HepG2 (cell line): ENCODE results near the gene CFAP206. TPM values are rescaled to one million over a fixed set of nuclear protein-coding genes. Genes with fewer than 3 reads are reported as not detected.

Source experiments
- ATF6 ChIP-seq: sonication (generic); formaldehyde crosslinking; conservative IDR thresholded peaks from 2 replicates; pipeline ENCODE4 v1.4.0; 2020; ENCODE audit warnings: missing genetic modification reagents
- CBFB ChIP-seq: sonication (generic); formaldehyde crosslinking; IDR thresholded peaks from 2 replicates; pipeline ENCODE4 v1.4.0; 2020; ENCODE audit warnings: missing genetic modification reagents
- CTCF ChIP-seq: sonication (generic); formaldehyde crosslinking; IDR thresholded peaks from 2 replicates; pipeline ENCODE4 v1.5.0; 2020; ENCODE audit warnings: mild to moderate bottlenecking, missing genetic modification reagents, moderate library complexity
- KDM5A ChIP-seq: fragments of 200-600 bp; sonication (generic); IDR thresholded peaks from 2 replicates; pipeline ENCODE4 v1.7.0; 2018; ENCODE audit warnings: antibody characterized with exemption, mild to moderate bottlenecking, low read length, borderline replicate concordance
- POGZ ChIP-seq: sonication (generic); formaldehyde crosslinking; IDR thresholded peaks from 2 replicates; pipeline ENCODE4 v1.4.0; 2020; ENCODE audit warnings: mild to moderate bottlenecking, missing genetic modification reagents
- RNF219 ChIP-seq: sonication (generic); formaldehyde crosslinking; IDR thresholded peaks from 2 replicates; pipeline ENCODE4 v1.5.0; 2020; ENCODE audit warnings: mild to moderate bottlenecking, missing genetic modification reagents
- RXRA ChIP-seq: sonication (generic); formaldehyde crosslinking; IDR thresholded peaks from 2 replicates; pipeline ENCODE4 v1.5.1; 2020; ENCODE audit warnings: missing genetic modification reagents
- TGIF2 ChIP-seq: IDR thresholded peaks from 2 replicates; pipeline ENCODE4 v1.6.1; 2016; ENCODE audit warnings: control low read depth, missing compliant biosample characterization
- THAP11 ChIP-seq: IDR thresholded peaks from 2 replicates; pipeline ENCODE4 v1.6.1; 2016; ENCODE audit warnings: missing biosample characterization, missing genetic modification reagents
- ZBTB14 ChIP-seq: sonication (generic); formaldehyde crosslinking; IDR thresholded peaks from 2 replicates; pipeline ENCODE4 v1.4.0; 2020; ENCODE audit warnings: missing genetic modification reagents
- ZBTB7A ChIP-seq: sonication (generic); formaldehyde crosslinking; IDR thresholded peaks from 2 replicates; pipeline ENCODE4 v1.8.0; 2022; ENCODE audit warnings: mild to moderate bottlenecking, missing genetic modification reagents
- ZNF260 ChIP-seq: sonication (generic); formaldehyde crosslinking; IDR thresholded peaks from 2 replicates; pipeline ENCODE4 v1.4.0; 2020; ENCODE audit warnings: missing genetic modification reagents, low read depth, mild to moderate bottlenecking, borderline replicate concordance
- ZNF580 ChIP-seq: IDR thresholded peaks from 2 replicates; pipeline ENCODE4 v1.6.1; 2016; ENCODE audit warnings: low read depth, borderline replicate concordance
- ZNF644 ChIP-seq: IDR thresholded peaks from 2 replicates; pipeline ENCODE4 v1.6.1; 2016; ENCODE audit warnings: low read depth
- ZNF782 ChIP-seq: sonication (generic); formaldehyde crosslinking; IDR thresholded peaks from 2 replicates; pipeline ENCODE4 v1.4.0; 2020; ENCODE audit warnings: missing genetic modification reagents, mild to moderate bottlenecking, borderline replicate concordance
- polyA plus RNA-seq, 8 experiments: library from polyadenylated mRNA; depleted of rRNA in 3 of 8; stranded (reverse) in 7 of 8; unstranded in 1 of 8; fragments of >200 nt; fragmentation: Illumina TruSeq in 4 of 8; extraction: Trizol in 4 of 8; gene quantifications; 2 replicates each; pipeline versions ENCODE4 v1.2.1 to v1.2.3, GENCODE V29; 2011 to 2016; ENCODE audit warnings: low read depth in 4 of 8, missing spikeins in 1 of 8, mixed read lengths in 1 of 8; ENCODE audit not compliant: insufficient read depth in 1 of 8
- total RNA-seq, 5 experiments: library from RNA; depleted of rRNA; stranded (reverse); fragments of >200 nt; fragmentation: Illumina TruSeq; extraction: Trizol; gene quantifications; 2 replicates each; pipeline ENCODE4 v1.2.3, GENCODE V29; 2016; ENCODE audit warnings: low read depth in 1 of 5

CFAP206 gene
- total and polyA plus RNA-seq, 2 of the 13 experiments (the other 11 are each of a cell fraction or from before 2014, with no cell fraction given): not detected

- TF ChIP-seq RNF219 (CRISPR knock-in tag): no peak
- TF ChIP-seq ZNF580 (CRISPR knock-in tag): peak; percentile 14; the same call in 1 of the 2 replicates
- peak; percentile 94; the same call in 1 of the 2 replicates for TF ChIP-seq KDM5A
- 0 out of 2 replicates have a peak, but pooled peaks have one; percentile 40 for TF ChIP-seq TGIF2 (CRISPR knock-in tag)
- peak; percentile 45; the same call in 1 of the 2 replicates for TF ChIP-seq CBFB (CRISPR knock-in tag)
- peak; percentile 64; the same call in 1 of the 2 replicates for TF ChIP-seq RXRA (CRISPR knock-in tag)
- TF ChIP-seq ATF6 (CRISPR knock-in tag): no peak
- peak; percentile 65; the same call in 1 of the 2 replicates for TF ChIP-seq POGZ (CRISPR knock-in tag)
- peak; percentile 51; the same call in 1 of the 2 replicates for TF ChIP-seq ZNF782 (CRISPR knock-in tag)
- no peak for TF ChIP-seq ZNF644
- no peak for TF ChIP-seq ZNF260 (CRISPR knock-in tag)
- peak; percentile 37 for TF ChIP-seq CTCF (CRISPR knock-in tag)
- TF ChIP-seq THAP11 (CRISPR knock-in tag): peak; percentile 26; the same call in 1 of the 2 replicates
- peak; percentile 97 for TF ChIP-seq ZBTB14 (CRISPR knock-in tag)
- no peak for TF ChIP-seq ZBTB7A (CRISPR knock-in tag)
Observed at GRCh38 chr6:87407901-87408720, at the start of gene CFAP206 (continued).
